Measurements from ENCODE around the gene CAT. TPM values are rescaled to one million over a fixed set of nuclear protein-coding genes. Genes with fewer than 3 reads are reported as not detected.
A peak's percentile ranks its signal among the peaks of the same experiment; 100 is the strongest.

CAT gene
- 10 to 100 TPM; 40.0 to 45.1 TPM for total RNA-seq

DNA sequence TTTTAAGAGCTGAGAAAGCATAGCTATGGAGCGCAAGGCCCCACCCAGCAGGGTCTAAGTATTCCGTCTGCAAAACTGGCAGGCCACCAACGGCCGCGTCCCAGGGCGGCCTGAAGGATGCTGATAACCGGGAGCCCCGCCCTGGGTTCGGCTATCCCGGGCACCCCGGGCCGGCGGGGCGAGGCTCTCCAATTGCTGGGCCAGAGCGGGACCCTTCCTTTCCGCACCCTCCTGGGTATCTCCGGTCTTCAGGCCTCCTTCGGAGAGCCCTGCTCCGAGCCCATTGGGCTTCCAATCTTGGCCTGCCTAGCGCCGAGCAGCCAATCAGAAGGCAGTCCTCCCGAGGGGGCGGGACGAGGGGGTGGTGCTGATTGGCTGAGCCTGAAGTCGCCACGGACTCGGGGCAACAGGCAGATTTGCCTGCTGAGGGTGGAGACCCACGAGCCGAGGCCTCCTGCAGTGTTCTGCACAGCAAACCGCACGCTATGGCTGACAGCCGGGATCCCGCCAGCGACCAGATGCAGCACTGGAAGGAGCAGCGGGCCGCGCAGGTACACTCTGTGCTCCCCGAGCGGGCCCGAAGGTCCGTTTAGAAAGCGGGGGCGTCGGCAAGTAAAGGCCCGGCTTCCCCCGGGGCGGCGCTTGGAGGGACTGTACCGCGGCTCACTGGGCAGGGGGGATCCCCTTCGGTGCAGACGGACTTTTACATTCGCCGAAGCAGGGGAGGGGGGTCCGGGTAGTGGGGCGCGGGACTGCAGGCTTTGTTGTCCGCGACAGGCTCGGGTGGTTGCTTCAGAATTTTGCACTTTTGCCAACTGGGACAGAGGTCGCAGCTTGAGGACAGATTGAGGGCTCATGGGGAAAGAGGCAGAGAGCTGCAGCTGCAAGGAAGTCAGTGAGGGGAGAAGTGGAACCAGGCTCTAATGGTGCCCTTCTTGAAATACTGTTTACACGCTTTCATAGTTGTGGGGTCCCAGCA is at the start of gene CAT:
CAT (plus strand) TSS at position 406 of the 979 bp plus-strand sequence; CDS start at position 486, 80 bp downstream.
- Mint-ChIP-seq H3K36me3 (ENCODE audit: low read depth) (peaks cover 8% of the 10 kb centered on the region), H3K4me3 (peak within 1 kb of the TSS; percentile 87), H3K27ac (peak within 1 kb of the TSS; percentile 91), H3K27me3 (no peaks in the 10 kb centered on the region), H3K9me3 (no peaks in the 10 kb centered on the region), H3K4me1 (peaks cover 29% of the 10 kb centered on the region)
- peak; percentile 98 for DNase-seq
- CTCF ChIA-PET = interaction anchor here (0.8 to 1.5 kb wide), 6 partner anchors 10 to 223 kb away, joined by 3 to 4 read pairs (median 3); no protein-coding TSS in a partner anchor
- POLR2A ChIA-PET = interaction anchor here (0.5 kb wide), 1 partner anchor 26 kb away, joined by 3 read pairs; no protein-coding TSS in a partner anchor

DNA sequence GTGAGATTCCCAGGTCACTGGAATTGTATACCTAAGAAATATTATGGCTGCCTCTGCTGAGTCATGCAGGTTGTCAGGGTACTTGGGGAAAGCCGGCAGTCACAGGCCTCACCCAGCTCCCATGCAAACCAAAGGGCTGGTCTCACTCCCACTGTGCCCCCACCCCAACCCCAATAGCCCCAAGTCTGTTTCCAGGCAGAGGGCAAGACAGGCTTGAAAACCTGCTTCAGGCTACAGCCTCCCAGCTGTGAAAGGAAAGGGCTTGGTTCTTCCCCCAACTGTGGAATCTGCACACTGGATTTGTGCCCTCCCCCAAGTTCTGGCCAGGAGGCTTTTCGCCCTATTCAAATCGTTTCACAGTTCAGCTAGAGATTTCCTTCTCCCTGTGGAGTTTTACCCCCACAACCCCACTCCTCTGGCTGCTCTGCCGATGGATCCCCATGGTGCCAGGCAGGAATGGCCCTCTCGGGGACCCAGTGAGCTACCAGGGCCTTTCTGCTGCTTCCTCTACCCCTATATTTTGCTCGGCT is 43.9 kb upstream of the CAT start:
- POLR2A ChIA-PET = no interaction called here
- H3K27me3 Mint-ChIP-seq = peaks cover 31% of the 10 kb centered on the region

DNA sequence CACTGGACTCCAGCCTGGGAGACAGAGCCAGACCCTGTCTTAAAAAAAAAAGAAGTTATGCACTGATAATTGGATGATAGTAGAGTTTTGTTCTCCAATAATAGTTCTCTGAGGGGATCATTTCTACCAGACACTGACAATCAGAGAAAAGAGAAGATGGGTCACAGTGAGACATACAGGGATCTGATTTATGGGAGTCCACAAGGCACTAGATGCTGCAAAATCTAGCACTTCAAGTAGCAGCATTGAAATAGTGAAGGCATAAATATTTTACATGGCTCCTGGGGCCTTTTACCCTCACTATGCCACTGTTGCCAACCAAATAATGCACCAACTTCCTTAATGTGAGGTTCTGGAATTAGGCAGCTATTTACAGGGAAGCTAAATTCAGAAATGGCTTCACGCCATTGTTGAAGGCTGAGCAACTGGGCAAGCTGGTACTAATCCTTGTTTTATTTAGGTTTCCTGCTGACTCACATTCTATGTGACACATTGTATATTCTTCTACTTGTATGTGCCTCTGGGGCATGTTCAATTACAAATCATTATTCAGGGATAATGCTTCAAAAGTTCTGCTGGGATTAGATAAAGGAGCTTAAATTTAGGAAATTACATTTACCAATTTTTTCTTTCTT is 42.7 kb upstream of the CAT start:
- peaks cover 12% of the 10 kb centered on the region for H3K9me3 Mint-ChIP-seq
- CTCF ChIA-PET = no interaction called here

More for the DNA sequence above, 43.9 kb upstream of the CAT start:
- CTCF ChIA-PET = no interaction called here
- Mint-ChIP-seq H3K4me3 (no peak overlapping the region), H3K9me3 (peaks cover 12% of the 10 kb centered on the region), H3K4me1 (no peaks in the 10 kb centered on the region), H3K27ac (no peak overlapping the region), H3K36me3 (ENCODE audit: low read depth) (no peaks in the 10 kb centered on the region)
- DNase-seq = no peak

DNA sequence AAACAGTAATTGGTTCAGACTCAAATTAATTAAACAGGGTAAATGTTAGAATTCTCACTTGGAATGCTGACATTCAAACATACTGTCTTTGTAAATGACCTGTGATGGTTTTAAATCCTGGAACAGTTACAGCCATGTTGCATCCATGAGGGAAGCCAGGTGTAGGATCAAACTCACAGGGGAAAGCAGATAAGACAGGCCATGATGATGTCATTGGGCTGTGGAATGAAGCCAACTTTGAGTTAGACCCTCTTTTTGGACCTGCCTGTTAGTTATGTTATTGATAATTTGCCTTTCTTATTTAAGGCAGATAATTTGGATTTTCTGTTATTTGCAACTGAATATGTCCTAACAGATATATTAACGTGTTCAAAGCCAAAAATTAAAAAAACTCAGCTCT is 41.6 kb upstream of the CAT start:
- DNase-seq = no peak
- Mint-ChIP-seq H3K36me3 (ENCODE audit: low read depth) (no peaks in the 10 kb centered on the region), H3K9me3 (peaks cover 12% of the 10 kb centered on the region), H3K27ac (no peak overlapping the region), H3K27me3 (peaks cover 14% of the 10 kb centered on the region), H3K4me1 (no peaks in the 10 kb centered on the region), H3K4me3 (no peak overlapping the region)
- ChIA-PET POLR2A (no interaction called here), CTCF (no interaction called here)

More for the DNA sequence above, 42.7 kb upstream of the CAT start:
- Mint-ChIP-seq H3K27me3 (peaks cover 20% of the 10 kb centered on the region), H3K27ac (no peak overlapping the region), H3K36me3 (ENCODE audit: low read depth) (no peaks in the 10 kb centered on the region), H3K4me3 (no peak overlapping the region), H3K4me1 (no peaks in the 10 kb centered on the region)
- DNase-seq = no peak
- POLR2A ChIA-PET = no interaction called here

DNA sequence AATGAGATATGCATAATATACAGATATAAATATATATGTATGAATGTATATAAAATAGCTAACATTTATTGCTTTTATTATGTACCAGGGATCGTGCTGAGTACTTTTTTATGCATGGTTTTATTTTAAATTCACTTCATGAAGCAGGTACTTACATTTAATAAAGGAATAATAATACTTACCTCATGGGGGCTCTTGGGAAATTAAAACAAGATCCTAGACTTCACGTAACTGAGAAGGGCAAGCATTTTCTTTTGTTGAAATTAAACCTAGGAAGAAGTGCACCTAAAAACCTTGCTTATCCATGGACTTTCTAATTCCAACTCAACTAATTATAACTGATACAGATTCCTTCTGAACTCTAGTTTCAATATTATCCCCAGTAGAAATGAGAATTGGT is 40.9 kb upstream of the CAT start:
- ChIA-PET POLR2A (no interaction called here), CTCF (no interaction called here)
- Mint-ChIP-seq H3K9me3 (peaks cover 8% of the 10 kb centered on the region), H3K36me3 (ENCODE audit: low read depth) (no peaks in the 10 kb centered on the region), H3K27ac (no peak overlapping the region), H3K4me1 (no peaks in the 10 kb centered on the region), H3K27me3 (peaks cover 8% of the 10 kb centered on the region), H3K4me3 (no peak overlapping the region)
- no peak for DNase-seq

DNA sequence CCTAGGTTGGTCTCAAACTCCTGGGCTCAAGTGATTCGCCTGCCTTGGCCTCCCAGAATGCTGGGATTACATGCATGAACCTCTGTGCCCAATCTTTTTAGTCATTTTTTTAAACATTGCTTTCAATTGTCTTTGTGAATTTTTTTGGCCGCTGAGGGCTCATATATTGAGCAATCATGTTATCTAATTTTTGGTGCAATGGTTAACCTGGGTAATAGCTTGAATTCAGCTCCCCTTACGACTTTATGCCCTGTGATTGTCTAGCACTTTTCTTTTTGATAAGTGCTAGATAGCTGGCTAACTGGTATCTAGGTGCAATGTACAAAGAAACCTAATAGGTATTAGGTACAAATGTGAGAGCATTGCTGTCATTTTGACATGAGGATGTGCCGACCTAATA is 35.3 kb upstream of the CAT start:
- CTCF ChIA-PET = no interaction called here
- Mint-ChIP-seq H3K27ac (no peak overlapping the region), H3K27me3 (peaks cover 27% of the 10 kb centered on the region), H3K4me3 (no peak overlapping the region), H3K4me1 (no peaks in the 10 kb centered on the region), H3K36me3 (ENCODE audit: low read depth) (no peaks in the 10 kb centered on the region), H3K9me3 (no peaks in the 10 kb centered on the region)
- no peak for DNase-seq
- POLR2A ChIA-PET = no interaction called here

DNA sequence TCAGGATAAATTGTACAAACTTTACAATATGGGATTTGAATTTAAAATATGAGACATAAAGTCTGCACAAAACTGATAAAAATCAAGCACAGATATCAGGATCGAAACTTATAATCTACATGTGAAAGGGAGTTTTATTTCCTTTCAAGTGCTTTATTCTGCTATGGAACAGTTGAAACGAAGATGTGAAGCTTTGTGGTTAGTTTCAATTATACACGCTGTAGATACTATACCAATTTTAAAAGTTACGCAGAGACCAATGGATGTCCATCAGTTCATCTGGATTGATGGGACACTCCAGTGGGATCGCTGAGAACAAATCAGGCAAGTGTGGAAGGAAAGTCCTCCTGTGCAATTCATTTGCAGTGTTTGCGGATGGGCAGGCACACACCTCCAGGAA is 34.5 kb upstream of the CAT start:
- ChIA-PET POLR2A (no interaction called here), CTCF (no interaction called here)
- no peak for DNase-seq
- H3K36me3 Mint-ChIP-seq (ENCODE audit: low read depth) = no peaks in the 10 kb centered on the region
- no peak overlapping the region for H3K27ac Mint-ChIP-seq
- H3K4me1 Mint-ChIP-seq = no peaks in the 10 kb centered on the region
- H3K27me3 Mint-ChIP-seq = peaks cover 33% of the 10 kb centered on the region
- no peak overlapping the region for H3K4me3 Mint-ChIP-seq
- peaks cover 2% of the 10 kb centered on the region for H3K9me3 Mint-ChIP-seq

DNA sequence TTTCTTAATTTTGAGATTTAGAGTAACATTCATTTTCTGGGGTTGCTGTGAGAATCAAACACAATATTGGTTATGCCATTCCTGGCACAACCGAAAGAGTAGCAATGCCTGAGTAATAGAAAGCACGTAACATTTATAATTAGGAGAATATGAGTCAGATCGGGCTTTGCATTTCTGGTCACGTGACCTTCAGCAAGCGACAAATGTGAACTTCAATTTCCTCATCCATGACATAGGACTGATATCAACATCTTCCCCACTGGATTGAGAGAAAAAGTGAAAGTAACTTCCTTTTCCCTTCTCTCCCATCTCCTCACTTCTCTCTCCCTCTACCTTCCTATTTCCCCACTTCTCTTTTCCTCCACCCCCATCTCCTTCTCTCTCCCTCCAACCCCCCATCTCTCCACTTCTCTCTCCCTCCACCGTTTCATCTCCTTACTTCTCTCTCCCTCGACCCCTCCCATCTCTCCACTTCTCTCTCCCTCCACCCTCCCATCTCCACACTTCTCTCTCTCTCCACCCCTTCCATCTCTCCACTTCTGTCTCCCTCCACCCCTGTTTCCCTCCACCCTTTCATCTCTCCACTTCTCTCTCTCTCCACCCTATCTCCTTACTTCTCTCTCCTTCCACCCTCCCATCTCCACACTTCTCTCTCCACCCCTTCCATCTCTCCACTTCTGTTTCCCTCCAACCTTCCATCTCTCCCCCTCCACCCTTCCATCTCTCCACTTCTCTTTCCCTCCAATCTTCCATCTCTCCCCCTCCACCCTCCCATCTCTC is 33.5 kb upstream of the CAT start:
- no peaks in the 10 kb centered on the region for H3K4me1 Mint-ChIP-seq
- ChIA-PET POLR2A (no interaction called here), CTCF (interaction anchor here (0.5 kb wide), 1 partner anchor 1151 kb away, joined by 3 read pairs; no protein-coding TSS in a partner anchor)
- H3K27ac Mint-ChIP-seq = no peak overlapping the region
- H3K9me3 Mint-ChIP-seq = peaks cover 2% of the 10 kb centered on the region
- no peak for DNase-seq
- no peak overlapping the region for H3K4me3 Mint-ChIP-seq
- no peaks in the 10 kb centered on the region for H3K36me3 Mint-ChIP-seq (ENCODE audit: low read depth)
- H3K27me3 Mint-ChIP-seq = peaks cover 37% of the 10 kb centered on the region

DNA sequence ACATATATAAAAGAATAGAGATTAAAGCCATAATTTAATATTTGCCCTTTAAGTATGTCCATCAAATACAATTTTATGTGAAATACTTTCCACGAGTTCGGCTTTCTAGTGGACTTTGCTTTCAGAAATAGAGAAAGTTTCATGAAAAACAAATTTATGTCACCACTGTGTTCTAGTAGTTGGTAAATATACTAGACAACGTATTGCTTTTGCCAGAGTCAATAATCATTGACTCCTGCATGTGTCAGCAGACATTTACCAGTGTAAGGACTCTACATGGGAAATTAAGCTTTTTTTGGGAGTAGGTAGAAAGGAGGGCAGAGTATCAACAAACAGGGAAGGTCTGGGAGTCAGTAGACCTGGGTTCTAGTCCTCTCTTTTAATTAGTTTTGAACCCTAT is 32.3 kb upstream of the CAT start:
- Mint-ChIP-seq H3K4me1 (no peaks in the 10 kb centered on the region), H3K9me3 (peaks cover 2% of the 10 kb centered on the region), H3K27ac (no peak overlapping the region), H3K4me3 (no peak overlapping the region), H3K36me3 (ENCODE audit: low read depth) (no peaks in the 10 kb centered on the region), H3K27me3 (peaks cover 37% of the 10 kb centered on the region)
- ChIA-PET CTCF (no interaction called here), POLR2A (no interaction called here)
- no peak for DNase-seq

DNA sequence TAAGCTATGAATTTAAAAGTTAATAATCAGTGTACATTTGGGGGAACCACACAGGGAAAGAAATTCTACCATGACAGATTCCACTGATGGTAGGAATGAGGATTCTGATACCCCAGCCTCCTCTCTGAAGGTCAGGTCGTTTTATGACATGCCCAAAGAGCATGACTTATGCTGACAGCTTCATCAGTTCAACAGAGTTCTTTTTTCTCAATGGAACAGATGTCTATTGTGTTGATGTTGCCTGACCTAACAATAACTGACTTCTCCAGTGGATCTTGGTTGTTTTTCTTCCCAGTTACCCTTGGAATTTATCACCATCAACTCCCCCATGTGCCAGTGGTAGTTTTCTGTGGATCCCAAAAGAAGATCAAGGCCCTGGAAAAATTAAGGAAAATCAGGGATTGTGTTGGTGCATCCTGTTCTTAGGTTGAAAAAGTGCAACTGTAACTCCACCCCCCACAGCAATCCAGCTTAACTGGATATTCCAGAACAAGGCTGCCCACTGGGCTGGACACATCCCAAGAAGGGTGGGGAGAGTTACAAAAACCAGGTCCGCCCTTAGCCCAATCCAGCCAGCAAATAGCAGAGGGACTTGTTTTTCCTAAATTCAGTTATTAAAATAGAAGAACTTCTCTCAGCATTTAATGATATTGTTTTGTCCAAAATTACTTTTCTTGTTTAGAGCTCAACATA is 31.5 kb upstream of the CAT start:
- no peak for DNase-seq
- ChIA-PET POLR2A (interaction anchor here (0.6 kb wide), 1 partner anchor 130 kb away, joined by 3 read pairs; no protein-coding TSS in a partner anchor), CTCF (no interaction called here)
- peaks cover 37% of the 10 kb centered on the region for H3K27me3 Mint-ChIP-seq
- H3K4me3 Mint-ChIP-seq = no peak overlapping the region
- H3K27ac Mint-ChIP-seq = no peak overlapping the region
- no peaks in the 10 kb centered on the region for H3K36me3 Mint-ChIP-seq (ENCODE audit: low read depth)
- peaks cover 5% of the 10 kb centered on the region for H3K9me3 Mint-ChIP-seq
- H3K4me1 Mint-ChIP-seq = no peaks in the 10 kb centered on the region

DNA sequence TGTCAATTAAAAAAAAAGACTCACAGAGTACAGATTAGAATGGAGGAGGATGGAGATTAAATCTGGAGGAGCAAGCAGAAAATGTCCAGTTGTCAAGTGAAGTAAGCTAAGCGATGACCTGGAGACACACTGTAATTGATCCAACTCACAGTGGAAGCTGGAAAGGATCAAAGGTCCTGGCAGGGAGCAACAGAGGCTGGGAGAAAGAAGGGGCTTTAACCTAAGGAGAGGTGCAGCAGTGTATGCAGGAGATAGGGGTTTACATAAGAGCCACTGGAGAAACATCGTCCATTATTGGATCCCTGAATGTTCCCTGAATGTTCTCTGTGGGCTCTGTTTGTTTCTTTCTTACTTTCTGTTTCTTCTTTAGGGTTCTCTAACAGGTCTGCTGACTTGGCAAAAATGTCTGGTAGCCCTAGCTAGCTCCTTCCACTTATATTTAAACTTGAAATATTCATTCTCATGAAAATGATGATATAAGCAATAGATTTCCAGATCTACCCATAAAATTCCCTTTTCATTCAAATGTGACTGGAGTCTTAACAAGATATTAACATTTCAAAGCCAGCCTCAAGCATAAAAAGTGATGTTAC is 30.1 kb upstream of the CAT start:
- DNase-seq = no peak
- H3K4me1 Mint-ChIP-seq = no peaks in the 10 kb centered on the region
- ChIA-PET CTCF (no interaction called here), POLR2A (no interaction called here)
- H3K27ac Mint-ChIP-seq = no peak overlapping the region
- H3K36me3 Mint-ChIP-seq (ENCODE audit: low read depth) = no peaks in the 10 kb centered on the region
- peaks cover 13% of the 10 kb centered on the region for H3K9me3 Mint-ChIP-seq
- peaks cover 39% of the 10 kb centered on the region for H3K27me3 Mint-ChIP-seq
- no peak overlapping the region for H3K4me3 Mint-ChIP-seq

DNA sequence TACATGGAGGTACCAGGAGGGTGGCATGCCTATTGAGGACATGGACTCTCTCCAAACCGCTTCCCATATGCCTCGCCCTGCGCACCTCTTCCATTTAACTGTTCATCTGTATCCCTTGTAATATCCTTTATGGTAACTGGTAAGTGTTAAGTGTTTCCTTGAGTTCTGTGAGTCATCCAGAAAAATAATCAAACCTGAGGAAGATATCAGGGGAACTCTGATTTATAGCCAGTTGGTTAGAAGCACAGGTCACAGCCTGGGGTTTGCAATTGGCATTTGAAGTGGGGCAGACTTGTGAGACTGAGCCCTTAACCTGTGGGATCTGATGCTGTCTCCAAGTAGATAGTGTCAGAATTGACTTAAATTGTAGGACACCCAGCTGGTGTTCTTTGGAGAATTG is 27.6 kb upstream of the CAT start:
- DNase-seq = no peak
- CTCF ChIA-PET = no interaction called here
- no peak overlapping the region for H3K4me3 Mint-ChIP-seq
- POLR2A ChIA-PET = no interaction called here
- H3K9me3 Mint-ChIP-seq = peaks cover 24% of the 10 kb centered on the region
- H3K27ac Mint-ChIP-seq = no peak overlapping the region
- no peaks in the 10 kb centered on the region for H3K36me3 Mint-ChIP-seq (ENCODE audit: low read depth)
- H3K4me1 Mint-ChIP-seq = no peaks in the 10 kb centered on the region
- H3K27me3 Mint-ChIP-seq = peaks cover 27% of the 10 kb centered on the region

All from activated CD4-positive, alpha-beta T cell treated with anti-CD3 and anti-CD28 coated beads, Interleukin-2, amount 10 ng/mL, durations not matched to agents 7 days and 5 days (primary cell).